Measurements from ENCODE around the gene KCNIP4. TPM values are rescaled to one million over a fixed set of nuclear protein-coding genes. Genes with fewer than 3 reads are reported as not detected.
"Not testable (repeated sequence)": the region's sequence is repeated elsewhere in the genome, so short reads cannot be mapped to it uniquely, and the experiment has no call there.

The KCNIP4 gene
- total RNA-seq, 1 donor from 2014 or later: 0.53 TPM

DNA sequence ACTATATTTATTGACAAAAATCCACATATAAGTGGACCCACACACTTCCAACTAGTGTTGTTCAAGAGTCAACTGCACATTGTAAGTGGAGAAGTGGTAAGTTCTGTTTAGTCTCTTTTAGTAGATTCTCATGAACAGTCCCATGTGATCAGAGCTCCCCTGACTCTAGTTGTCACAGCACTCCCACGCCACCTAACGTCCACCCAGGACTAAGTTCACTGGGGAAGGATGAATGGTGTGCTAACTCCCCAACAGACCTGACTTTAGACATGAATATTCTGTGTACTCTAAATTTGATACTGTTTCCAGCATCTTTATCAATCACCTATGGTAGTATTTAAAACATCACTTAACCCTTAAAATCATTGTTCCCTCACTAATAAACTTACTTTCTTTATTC is 1188.5 kb downstream of the KCNIP4 start:
- Histone ChIP-seq H3K36me3 (ENCODE audit: control insufficient read depth, insufficient read depth, low read length) (no peaks in the 10 kb centered on the region), H3K4me3 (ENCODE audit: low read depth, low read length) (no peak overlapping the region), H3K27me3 (ENCODE audit: control insufficient read depth, insufficient read depth, low read length) (no peaks in the 10 kb centered on the region)
- DNase-seq (ENCODE audit: low read depth) (no peak), FAIRE-seq (no peak)
- TF ChIP-seq, protein P1, sequence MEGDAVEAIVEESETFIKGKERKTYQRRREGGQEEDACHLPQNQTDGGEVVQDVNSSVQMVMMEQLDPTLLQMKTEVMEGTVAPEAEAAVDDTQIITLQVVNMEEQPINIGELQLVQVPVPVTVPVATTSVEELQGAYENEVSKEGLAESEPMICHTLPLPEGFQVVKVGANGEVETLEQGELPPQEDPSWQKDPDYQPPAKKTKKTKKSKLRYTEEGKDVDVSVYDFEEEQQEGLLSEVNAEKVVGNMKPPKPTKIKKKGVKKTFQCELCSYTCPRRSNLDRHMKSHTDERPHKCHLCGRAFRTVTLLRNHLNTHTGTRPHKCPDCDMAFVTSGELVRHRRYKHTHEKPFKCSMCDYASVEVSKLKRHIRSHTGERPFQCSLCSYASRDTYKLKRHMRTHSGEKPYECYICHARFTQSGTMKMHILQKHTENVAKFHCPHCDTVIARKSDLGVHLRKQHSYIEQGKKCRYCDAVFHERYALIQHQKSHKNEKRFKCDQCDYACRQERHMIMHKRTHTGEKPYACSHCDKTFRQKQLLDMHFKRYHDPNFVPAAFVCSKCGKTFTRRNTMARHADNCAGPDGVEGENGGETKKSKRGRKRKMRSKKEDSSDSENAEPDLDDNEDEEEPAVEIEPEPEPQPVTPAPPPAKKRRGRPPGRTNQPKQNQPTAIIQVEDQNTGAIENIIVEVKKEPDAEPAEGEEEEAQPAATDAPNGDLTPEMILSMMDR (IDR thresholded peaks at IDR 0.05; ENCODE audit: insufficient read depth, low read length, severe bottlenecking): peak; percentile 11

DNA sequence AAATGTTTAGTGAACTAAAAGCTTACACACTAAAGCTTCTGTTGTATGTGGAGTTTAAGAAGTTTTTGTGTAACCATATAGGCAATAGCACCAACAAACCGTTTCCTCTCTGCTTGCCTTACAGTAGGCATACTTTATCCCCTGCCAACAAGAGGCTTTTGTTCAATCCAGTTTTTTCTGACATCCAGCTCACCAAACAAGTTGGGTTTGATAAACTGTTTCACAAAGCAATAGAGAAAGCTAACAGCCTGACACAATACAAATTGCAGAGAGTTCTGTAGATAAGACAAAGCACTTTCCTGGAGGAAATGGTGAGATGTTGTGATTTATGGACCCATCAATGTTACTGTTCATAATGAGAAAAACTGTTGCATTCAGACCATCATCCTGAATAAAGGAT is 1194.5 kb downstream of the KCNIP4 start:
- TF ChIP-seq, protein P1 (IDR thresholded peaks at IDR 0.05; ENCODE audit: insufficient read depth, low read length, severe bottlenecking): no peak
- H3K4me3 ChIP-seq (ENCODE audit: low read depth, low read length): no peak overlapping the region
- FAIRE-seq (no peak), DNase-seq (ENCODE audit: low read depth) (no peak)
- no peaks in the 10 kb centered on the region for H3K27me3 ChIP-seq (ENCODE audit: control insufficient read depth, insufficient read depth, low read length)
- no peaks in the 10 kb centered on the region for H3K36me3 ChIP-seq (ENCODE audit: control insufficient read depth, insufficient read depth, low read length)

DNA sequence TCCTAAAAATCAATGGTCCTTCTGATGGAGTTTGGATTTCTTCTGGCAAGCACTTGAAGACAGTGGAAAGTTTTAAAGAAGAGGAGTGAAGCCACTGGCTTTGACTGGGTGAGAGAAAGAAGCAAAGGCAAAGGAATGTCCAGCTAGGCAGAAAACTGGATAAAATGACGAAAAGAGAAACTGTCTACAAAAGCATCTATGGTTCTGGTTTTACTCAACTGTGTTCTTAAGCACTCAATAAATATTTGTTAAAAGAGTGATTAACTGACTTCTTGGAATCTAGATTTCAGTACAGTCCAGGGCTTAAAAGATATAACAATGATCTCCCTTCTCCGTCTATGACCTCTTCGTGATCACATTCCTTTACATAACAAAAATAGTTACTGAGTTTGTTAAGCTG is 1195.9 kb downstream of the KCNIP4 start:
- DNase-seq (ENCODE audit: low read depth) (no peak), FAIRE-seq (no peak)
- TF ChIP-seq, protein P1 (IDR thresholded peaks at IDR 0.05; ENCODE audit: insufficient read depth, low read length, severe bottlenecking): no peak
- no peaks in the 10 kb centered on the region for H3K27me3 ChIP-seq (ENCODE audit: control insufficient read depth, insufficient read depth, low read length)
- H3K36me3 ChIP-seq (ENCODE audit: control insufficient read depth, insufficient read depth, low read length): no peaks in the 10 kb centered on the region
- H3K4me3 ChIP-seq (ENCODE audit: low read depth, low read length): no peak overlapping the region

DNA sequence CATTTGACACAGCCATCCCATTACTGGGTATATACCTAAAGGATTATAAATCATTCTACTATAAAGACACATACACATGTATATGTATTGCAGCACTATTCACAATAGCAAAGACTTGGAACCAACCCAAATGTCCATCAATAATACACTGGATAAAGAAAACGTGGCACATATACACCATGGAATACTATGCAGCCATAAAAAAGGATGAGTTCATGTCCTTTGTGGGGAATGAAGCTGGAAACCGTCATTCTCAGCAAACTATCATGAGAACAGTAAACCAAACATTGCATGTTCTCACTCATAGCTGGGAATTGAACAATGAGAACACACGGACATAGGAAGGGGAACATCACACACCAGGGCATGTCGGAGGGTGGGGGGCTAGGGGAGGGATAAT is 1202.6 kb downstream of the KCNIP4 start:
- H3K36me3 ChIP-seq (ENCODE audit: control insufficient read depth, insufficient read depth, low read length); FAIRE-seq; DNase-seq (ENCODE audit: low read depth); H3K27me3 ChIP-seq (ENCODE audit: control insufficient read depth, insufficient read depth, low read length); H3K4me3 ChIP-seq (ENCODE audit: low read depth, low read length): not testable (repeated sequence)

DNA sequence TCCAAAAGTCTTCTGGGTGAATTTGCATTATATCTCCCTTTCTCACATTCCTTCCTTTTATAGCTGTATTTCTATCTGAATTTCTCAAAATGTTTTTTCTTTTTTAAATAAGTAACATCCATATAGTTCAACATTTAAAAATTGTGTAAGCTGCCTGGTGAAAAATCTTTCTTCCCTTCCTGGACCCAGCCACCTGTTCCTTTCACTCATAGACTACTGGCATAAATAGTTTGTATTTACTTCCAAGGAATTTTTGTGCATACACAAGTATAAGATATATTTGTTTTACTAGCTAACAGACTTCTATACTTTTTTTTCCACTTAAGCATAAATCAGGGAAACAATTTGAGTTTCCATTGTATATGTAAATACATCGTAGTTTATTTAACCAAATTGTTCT is 1212.6 kb downstream of the KCNIP4 start:
- no peak for FAIRE-seq
- Histone ChIP-seq H3K27me3 (ENCODE audit: control insufficient read depth, insufficient read depth, low read length) (no peaks in the 10 kb centered on the region), H3K36me3 (ENCODE audit: control insufficient read depth, insufficient read depth, low read length) (peaks cover 4% of the 10 kb centered on the region), H3K4me3 (ENCODE audit: low read depth, low read length) (no peak overlapping the region)
- no peak for DNase-seq (ENCODE audit: low read depth)
- TF ChIP-seq, protein P1 (IDR thresholded peaks at IDR 0.05; ENCODE audit: insufficient read depth, low read length, severe bottlenecking): no peak

DNA sequence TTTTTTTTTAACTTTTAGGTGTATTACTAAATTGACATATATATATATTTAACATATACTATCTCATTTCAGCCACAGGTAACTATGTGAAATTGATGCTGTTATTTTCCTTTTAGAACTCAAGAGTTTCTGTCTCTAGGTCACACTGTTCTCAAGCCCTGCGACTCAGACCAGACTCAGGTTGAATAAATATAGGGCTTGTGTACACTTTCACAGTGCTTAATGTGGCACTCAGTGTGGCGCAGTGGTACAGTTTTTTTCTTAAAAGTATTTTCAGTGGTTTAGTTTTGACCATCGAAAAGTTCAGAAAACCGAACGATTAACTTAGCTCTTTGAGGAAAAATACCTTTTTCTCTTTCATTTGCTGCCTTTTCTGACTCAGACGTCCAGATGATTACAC is 1223.7 kb downstream of the KCNIP4 start:
- H3K4me3 ChIP-seq (ENCODE audit: low read depth, low read length): no peak overlapping the region
- DNase-seq (ENCODE audit: low read depth) (no peak), FAIRE-seq (no peak)
- H3K27me3 ChIP-seq (ENCODE audit: control insufficient read depth, insufficient read depth, low read length): no peaks in the 10 kb centered on the region
- peaks cover 3% of the 10 kb centered on the region for H3K36me3 ChIP-seq (ENCODE audit: control insufficient read depth, insufficient read depth, low read length)
- TF ChIP-seq, protein P1 (IDR thresholded peaks at IDR 0.05; ENCODE audit: insufficient read depth, low read length, severe bottlenecking): no peak

Data from bronchial epithelial cell (primary cell).